Astrocyte of the spinal cord (primary cell): Measurements from ENCODE around the gene TAB3.

Experiments
- DNase-seq: peaks from one replicate; pipeline ENCODE4 v3.0.0; 2011; ENCODE audit warnings: low read depth, low spot score
- H3K4me3 ChIP-seq: 2 replicates; pipeline ENCODE4 v1.5.1; 2011; ENCODE audit warnings: low read depth, mild to moderate bottlenecking, low read length, moderate library complexity
- in situ Hi-C: cut with HindIII; loops from 2 replicates; pipeline ENCODE4 v1.10.0; 2017; ENCODE audit warnings: low sequenced_read_pairs
- TF ChIP-seq, protein P1 (sequence below): IDR thresholded peaks from 2 replicates; pipeline ENCODE4 v1.5.1; 2012; ENCODE audit warnings: low read depth, mild to moderate bottlenecking, low read length, inconsistent platforms

Gene TAB3

DNA sequence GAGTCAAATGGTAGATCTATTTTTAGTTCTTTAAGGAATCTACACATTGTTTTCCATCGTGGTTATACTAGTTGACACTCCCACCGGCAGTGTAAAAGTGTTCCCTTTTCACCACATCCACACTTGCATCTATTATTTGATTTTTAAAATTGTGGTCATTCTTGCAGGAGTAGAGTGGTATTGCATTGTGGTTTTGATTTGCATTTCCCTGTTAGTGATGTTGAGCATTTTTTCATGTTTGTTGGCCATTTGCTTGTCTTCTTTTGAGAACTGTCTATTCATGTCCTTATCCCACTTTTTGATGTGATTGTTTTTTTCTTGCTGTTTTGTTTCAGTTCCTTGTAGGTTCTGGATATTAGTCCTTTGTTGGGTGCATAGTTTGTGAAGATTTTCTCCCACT is 70.0 kb downstream of the TAB3 start:
- no peak overlapping the region for H3K4me3 ChIP-seq
- in situ Hi-C loops = no loop called here
- TF ChIP-seq, protein P1, sequence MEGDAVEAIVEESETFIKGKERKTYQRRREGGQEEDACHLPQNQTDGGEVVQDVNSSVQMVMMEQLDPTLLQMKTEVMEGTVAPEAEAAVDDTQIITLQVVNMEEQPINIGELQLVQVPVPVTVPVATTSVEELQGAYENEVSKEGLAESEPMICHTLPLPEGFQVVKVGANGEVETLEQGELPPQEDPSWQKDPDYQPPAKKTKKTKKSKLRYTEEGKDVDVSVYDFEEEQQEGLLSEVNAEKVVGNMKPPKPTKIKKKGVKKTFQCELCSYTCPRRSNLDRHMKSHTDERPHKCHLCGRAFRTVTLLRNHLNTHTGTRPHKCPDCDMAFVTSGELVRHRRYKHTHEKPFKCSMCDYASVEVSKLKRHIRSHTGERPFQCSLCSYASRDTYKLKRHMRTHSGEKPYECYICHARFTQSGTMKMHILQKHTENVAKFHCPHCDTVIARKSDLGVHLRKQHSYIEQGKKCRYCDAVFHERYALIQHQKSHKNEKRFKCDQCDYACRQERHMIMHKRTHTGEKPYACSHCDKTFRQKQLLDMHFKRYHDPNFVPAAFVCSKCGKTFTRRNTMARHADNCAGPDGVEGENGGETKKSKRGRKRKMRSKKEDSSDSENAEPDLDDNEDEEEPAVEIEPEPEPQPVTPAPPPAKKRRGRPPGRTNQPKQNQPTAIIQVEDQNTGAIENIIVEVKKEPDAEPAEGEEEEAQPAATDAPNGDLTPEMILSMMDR = no peak
- no peak for DNase-seq

DNA sequence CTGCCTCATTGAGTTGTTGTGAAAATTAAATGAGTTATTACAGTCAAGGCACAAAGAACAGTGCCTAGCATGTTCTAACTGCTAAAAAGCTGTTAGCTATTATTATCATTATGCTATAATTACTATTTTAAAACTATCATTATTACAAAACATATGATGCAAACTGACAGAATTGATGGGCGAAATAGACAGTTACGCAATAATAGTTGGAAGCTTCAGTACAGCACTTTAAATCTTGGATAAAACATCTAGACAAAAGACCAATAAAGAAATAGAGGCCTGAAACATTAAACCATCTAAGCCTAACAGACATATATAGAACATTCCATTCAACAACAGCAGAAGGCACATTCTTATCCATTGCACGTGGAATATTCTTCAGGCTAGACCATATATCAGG is 73.0 kb downstream of the TAB3 start:
- H3K4me3 ChIP-seq = no peak overlapping the region
- no peak for DNase-seq
- TF ChIP-seq, protein P1 = no peak
- in situ Hi-C loops = no loop called here

DNA sequence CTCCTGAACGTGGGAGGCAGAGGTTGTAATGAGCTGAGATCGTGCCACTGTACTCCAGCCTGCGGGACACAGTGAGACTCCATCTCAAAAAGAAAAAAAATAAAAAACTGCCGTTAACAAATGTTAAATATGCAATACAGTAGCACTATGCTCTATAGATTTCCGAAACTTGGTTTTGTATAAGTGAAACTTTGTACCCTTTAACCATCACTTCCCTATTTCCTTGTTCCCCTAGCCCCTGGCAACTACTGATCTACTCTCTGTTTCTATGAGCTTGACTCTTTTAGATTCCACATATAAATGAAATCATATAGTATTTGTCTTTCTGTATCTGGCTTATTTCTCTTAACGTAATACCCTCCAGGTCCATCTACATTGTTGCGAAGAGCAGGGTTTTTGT is 74.1 kb downstream of the TAB3 start:
- TF ChIP-seq, protein P1 = no peak
- in situ Hi-C loops = no loop called here
- H3K4me3 ChIP-seq = no peak overlapping the region
- DNase-seq = no peak

DNA sequence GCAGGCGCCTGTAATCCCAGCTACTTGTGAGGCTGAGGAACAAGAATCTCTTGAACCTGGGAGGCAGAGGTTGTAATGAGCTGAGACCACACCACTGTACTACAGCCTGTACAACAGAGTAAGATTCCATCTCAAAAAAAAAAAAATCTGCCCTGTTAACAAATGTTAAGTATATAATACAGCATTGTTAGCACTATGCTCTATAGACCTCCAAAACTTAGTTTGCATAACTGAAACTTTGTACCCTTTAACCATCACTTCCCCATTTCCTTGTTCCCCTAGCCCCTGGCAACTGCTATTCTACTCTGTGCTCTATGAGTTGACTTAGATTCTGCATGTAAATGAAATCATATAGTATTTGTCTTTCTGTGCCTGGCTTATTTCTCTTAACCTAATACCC is 76.7 kb downstream of the TAB3 start:
- DNase-seq = no peak
- TF ChIP-seq, protein P1 = no peak
- in situ Hi-C loops = no loop called here
- H3K4me3 ChIP-seq = no peak overlapping the region

DNA sequence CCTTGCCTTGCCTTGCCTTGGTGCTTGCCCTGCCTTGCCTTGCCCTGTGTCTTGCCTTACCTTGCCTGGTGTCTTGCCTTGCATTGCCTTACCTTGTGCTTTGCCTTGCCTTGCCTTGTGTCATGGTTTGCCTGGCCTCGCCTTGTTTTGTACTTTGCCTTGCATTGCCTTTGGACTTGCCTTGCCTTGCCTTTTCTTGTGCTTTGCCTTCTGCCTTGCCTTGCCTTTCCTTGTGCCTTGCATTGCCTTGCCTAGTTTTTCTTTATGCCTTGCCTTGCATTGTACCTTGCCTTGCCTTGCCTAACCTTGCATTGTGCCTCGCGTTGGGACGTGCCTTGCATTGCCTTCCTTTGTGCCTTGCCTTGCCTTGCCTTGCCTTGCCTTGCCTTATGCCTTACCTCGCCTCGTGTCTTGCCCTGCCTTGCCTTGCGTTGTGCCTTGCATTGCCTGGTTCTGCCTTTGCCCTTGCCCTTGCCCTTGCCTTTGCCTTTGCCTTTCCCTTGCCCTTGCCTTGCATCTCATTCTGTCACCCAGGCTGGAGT is 82.8 kb downstream of the TAB3 start:
- DNase-seq = no peak
- in situ Hi-C loops = no loop called here
- TF ChIP-seq, protein P1 = no peak
- H3K4me3 ChIP-seq = no peak overlapping the region

DNA sequence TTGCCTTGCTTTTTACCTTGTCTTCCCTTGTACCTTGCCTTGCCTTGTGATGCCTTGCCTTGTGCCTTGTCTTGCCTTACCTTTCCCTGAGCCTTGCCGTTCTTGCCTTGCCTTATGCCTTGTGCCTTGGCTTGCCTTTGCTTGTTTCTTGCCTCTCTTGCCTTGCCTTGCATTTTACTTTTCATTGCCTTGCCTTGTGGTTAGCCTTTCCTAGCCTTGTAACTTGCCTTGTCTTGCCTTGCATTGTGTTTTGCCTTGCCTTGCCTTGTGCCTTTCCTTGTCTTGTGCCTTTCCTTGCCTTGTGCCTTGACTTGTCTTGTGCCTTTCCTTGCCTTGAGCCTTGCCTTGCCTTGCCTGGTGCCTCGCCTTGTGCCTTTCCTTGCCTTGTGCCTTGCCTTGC is 84.6 kb downstream of the TAB3 start:
- in situ Hi-C loops = no loop called here
- H3K4me3 ChIP-seq = no peak overlapping the region
- DNase-seq = no peak
- TF ChIP-seq, protein P1 = no peak

DNA sequence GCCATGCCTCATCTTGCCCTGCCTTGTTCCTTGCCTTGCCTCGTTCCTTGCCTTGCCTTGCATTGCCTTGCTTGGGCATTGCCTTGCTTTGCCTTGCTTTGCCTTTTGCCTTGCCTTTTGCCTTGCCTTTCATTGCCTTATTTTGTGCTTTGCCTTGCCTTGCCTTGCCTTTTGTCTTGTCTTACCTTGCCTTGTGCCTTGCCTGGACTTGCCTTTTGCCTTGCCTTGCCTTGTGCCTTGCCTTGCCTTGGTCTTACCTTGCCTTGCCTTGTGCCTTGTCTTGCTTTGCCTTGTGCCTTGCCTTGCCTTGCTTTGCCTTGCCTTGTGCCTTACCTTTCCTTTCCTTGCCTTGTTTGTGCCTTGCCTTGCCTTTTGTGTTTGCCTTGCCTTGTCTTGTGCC is 88.2 kb downstream of the TAB3 start:
- H3K4me3 ChIP-seq = no peak overlapping the region
- TF ChIP-seq, protein P1 = no peak
- in situ Hi-C loops = no loop called here
- DNase-seq = no peak
